Measurements from ENCODE around the gene ZNF83. TPM values are rescaled to one million over a fixed set of nuclear protein-coding genes. Genes with fewer than 3 reads are reported as not detected.

The ZNF83 gene
- total and polyA plus RNA-seq, 2 of the 4 experiments (the other 2 are of a cell fraction) = 32.9 to 36.9 TPM

- H2AFZ ChIP-seq (replicated peaks; ENCODE audit: low read length, poor library complexity) = no peak overlapping the region
- 100% methylated on average over 6 of the region's 14 CpGs; no CpG with 5 or more reads in 1 of the 2 experiments for WGBS, 2 experiments (ENCODE audit: extremely low coverage in 2 of 2, insufficient read length in 1 of 2)
- H3K36me3 ChIP-seq (ENCODE audit: control insufficient read depth, insufficient read depth, low read length) = peaks cover 15% of the 10 kb centered on the region
- intact Hi-C loops (cut with micrococcal nuclease) = no loop called here
- POLR2A ChIA-PET (ENCODE audit: unreplicated experiment) = no interaction called here
- no peak for TF ChIP-seq MAFK (IDR thresholded peaks at IDR 0.05; ENCODE audit: low read depth, low read length)
- TF ChIP-seq MXI1 (IDR thresholded peaks at IDR 0.05; ENCODE audit: borderline replicate concordance, low read depth, low read length) = no peak
- TF ChIP-seq FOS (IDR thresholded peaks at IDR 0.05; ENCODE audit: low read depth, low read length) = no peak
- in situ Hi-C loops (cut with MboI; ENCODE audit: low sequenced_read_pairs) = no loop called here
- no peak overlapping the region for H3K18ac ChIP-seq (ENCODE audit: low read depth, low read length)
- H3K27me3 ChIP-seq (ENCODE audit: control insufficient read depth, insufficient read depth, low read length) = no peaks in the 10 kb centered on the region
- dilution Hi-C loops (cut with HindIII; ENCODE audit: low sequenced_read_pairs, unreplicated experiment) = no loop called here
- no peak overlapping the region for H3K4ac ChIP-seq (ENCODE audit: low read depth, low read length)
- no peak overlapping the region for H3K23ac ChIP-seq (ENCODE audit: low read depth, low read length)
- CTCF ChIA-PET = no interaction called here
- H3K79me1 ChIP-seq (ENCODE audit: low read depth in 1 of 2, low read length in 2 of 2) = peaks cover 13 to 23% of the 10 kb centered on the region in 2 experiments
- no peak overlapping the region for H2BK15ac ChIP-seq (ENCODE audit: low read depth, low read length)
- H3K4me1 ChIP-seq (ENCODE audit: control insufficient read depth, insufficient read depth, low read length) = no peaks in the 10 kb centered on the region
- no TSS peak for BruUV-seq (replicated peaks)
- no peak overlapping the region for H3K4me3 ChIP-seq (ENCODE audit: insufficient read depth, low read depth, low read length)
- H3K14ac ChIP-seq (replicated peaks; ENCODE audit: low read depth, low read length) = no peak overlapping the region
- H2BK120ac ChIP-seq (ENCODE audit: low read depth, low read length) = no peak overlapping the region
- no peak overlapping the region for H4K8ac ChIP-seq (ENCODE audit: low read depth in 2 of 2, low read length in 2 of 2)
- no peak overlapping the region for H4K5ac ChIP-seq (ENCODE audit: low read depth, low read length)
- H3K27ac ChIP-seq (ENCODE audit: insufficient read depth, low read length) = no peak overlapping the region
- peaks cover 19% of the 10 kb centered on the region for H3K9me3 ChIP-seq (ENCODE audit: control insufficient read depth, insufficient read depth, low read length)
- no peak overlapping the region for H2BK20ac ChIP-seq (ENCODE audit: low read depth, low read length)
- H3K4me2 ChIP-seq (ENCODE audit: low read depth, low read length) = no peak overlapping the region
- H2AK5ac ChIP-seq (ENCODE audit: low read depth, low read length) = no peak overlapping the region
- H2BK5ac ChIP-seq (ENCODE audit: low read depth, low read length, poor library complexity, severe bottlenecking) = no peak overlapping the region
- no peak overlapping the region for H2AK9ac ChIP-seq (replicated peaks; ENCODE audit: low read depth, low read length, poor library complexity)
- H3K9ac ChIP-seq (ENCODE audit: low read depth, low read length) = no peak overlapping the region
- H3K56ac ChIP-seq (ENCODE audit: extremely low read depth, insufficient read depth, low read length) = no peak overlapping the region
- H3K9me1 ChIP-seq (ENCODE audit: insufficient read depth, low read length) = no peaks in the 10 kb centered on the region
- no peak for ATAC-seq (ENCODE audit: low read depth)
- no peak for DNase-seq
- no peak overlapping the region for H4K91ac ChIP-seq (ENCODE audit: insufficient read depth, low read depth, low read length)
- H4K20me1 ChIP-seq (ENCODE audit: insufficient read depth, low read length) = no peaks in the 10 kb centered on the region
Measured at GRCh38 chr19:52567921-52568320, 70.2 kb downstream of the ZNF83 start.
